ENCODE data around the gene RFX2. TPM values are rescaled to one million over a fixed set of nuclear protein-coding genes. Genes with fewer than 3 reads are reported as not detected.

The RFX2 gene
- total and polyA plus RNA-seq, 8 donors, result 1.8 to 14.0 (median 3.4) TPM

- no peak for DNase-seq
- H3K4me3 ChIP-seq, result no peak overlapping the region
- no peaks in the 10 kb centered on the region for H3K4me1 ChIP-seq
- no peaks in the 10 kb centered on the region for H3K36me3 ChIP-seq
- intact Hi-C loops (cut with DNase I), result loop anchor here in 1 of 3 donors (10.0 kb wide), 1 partner anchor 262 kb away; no protein-coding TSS in a partner anchor
- no peaks in the 10 kb centered on the region for H3K27me3 ChIP-seq
- no peak for ATAC-seq
- H3K9me3 ChIP-seq, result no peaks in the 10 kb centered on the region
- no peak for TF ChIP-seq CTCF (IDR thresholded peaks at IDR 0.05)
- H3K27ac ChIP-seq, result no peak overlapping the region
- 78 to 85% methylated on average over 12 of the region's 12 CpGs for WGBS, 2 donors
- FAIRE-seq, result no peak
Observed at GRCh38 chr19:6042776-6043726, 67.2 kb downstream of the RFX2 start.

GRCh38 chr19:6041991-6042481 is 68.3 kb downstream of the RFX2 start:
- intact Hi-C loops (cut with DNase I), result loop anchor here in 1 of 3 donors (10.0 kb wide), 1 partner anchor 263 kb away; no protein-coding TSS in a partner anchor
- FAIRE-seq (no peak), DNase-seq (no peak), ATAC-seq (no peak)
- no peaks in the 10 kb centered on the region for H3K9me3 ChIP-seq
- H3K27me3 ChIP-seq, result no peaks in the 10 kb centered on the region
- no peaks in the 10 kb centered on the region for H3K36me3 ChIP-seq
- WGBS, 2 donors, result 84 to 90% methylated on average over 27 of the region's 27 CpGs
- H3K4me3 ChIP-seq, result no peak overlapping the region
- no peak for TF ChIP-seq CTCF (IDR thresholded peaks at IDR 0.05)
- H3K27ac ChIP-seq, result no peak overlapping the region
- no peaks in the 10 kb centered on the region for H3K4me1 ChIP-seq

GRCh38 chr19:6041071-6041470 is 69.2 kb downstream of the RFX2 start:
- Histone ChIP-seq H3K27ac (no peak overlapping the region), H3K4me1 (no peaks in the 10 kb centered on the region), H3K9me3 (no peaks in the 10 kb centered on the region), H3K27me3 (no peaks in the 10 kb centered on the region), H3K4me3 (no peak overlapping the region), H3K36me3 (no peaks in the 10 kb centered on the region)
- DNase-seq, result no peak
- WGBS, 2 donors, result 82 to 90% methylated on average over 5 of the region's 5 CpGs
- ATAC-seq, result no peak
- intact Hi-C loops (cut with DNase I), result loop anchor here in 1 of 3 donors (10.0 kb wide), 1 partner anchor 264 kb away; no protein-coding TSS in a partner anchor
- FAIRE-seq, result no peak
- no peak for TF ChIP-seq CTCF (IDR thresholded peaks at IDR 0.05)

- Histone ChIP-seq H3K27me3 (no peaks in the 10 kb centered on the region), H3K4me3 (no peak overlapping the region), H3K4me1 (no peaks in the 10 kb centered on the region), H3K27ac (no peak overlapping the region), H3K9me3 (no peaks in the 10 kb centered on the region), H3K36me3 (no peaks in the 10 kb centered on the region)
- no peak for TF ChIP-seq CTCF (IDR thresholded peaks at IDR 0.05)
- ATAC-seq, result no peak
- intact Hi-C loops (cut with DNase I), result loop anchor here in 2 of 3 donors (10.0 kb wide), 2 partner anchors 155 to 265 kb away; no protein-coding TSS in a partner anchor
- WGBS, 2 donors, result 86 to 96% methylated on average over 31 of the region's 31 CpGs
- no peak for FAIRE-seq
- DNase-seq, result no peak
Observed at GRCh38 chr19:6039566-6040225, 70.6 kb downstream of the RFX2 start.

Measured in pancreas (tissue), 10 donors.